Activated CD8-positive, alpha-beta memory T cell treated with anti-CD3 and anti-CD28 coated beads, Interleukin-2, amount 10 ng/mL, durations not matched to agents 7 days and 5 days (primary cell): ENCODE measurements around the gene ACAP2. TPM values are rescaled to one million over a fixed set of nuclear protein-coding genes. Genes with fewer than 3 reads are reported as not detected.
A peak's percentile ranks its signal among the peaks of the same experiment; 100 is the strongest.
"Not testable (repeated sequence)": the region's sequence is repeated elsewhere in the genome, so short reads cannot be mapped to it uniquely, and the experiment has no call there.

Experiments
- ATAC-seq: fragments of 150-1000 bp; cut with Tn5 transposase; one replicate; pipeline ENCODE4 v1.10.0; 2021; ENCODE audit warnings: moderate library complexity
- CTCF ChIA-PET: fragments of 350-600 bp; sonication (Branson Sonifier 250); formaldehyde crosslinking; loops from one replicate; lab custom pipeline; 2021; ENCODE audit warnings: antibody characterized with exemption; lab: Charles Lee
- DNase-seq: peaks from one replicate; pipeline ENCODE4 v3.0.0-alpha.2; 2020
- H3K27ac Mint-ChIP-seq: one replicate; pipeline ENCODE4 v1.8.0; 2021; ENCODE audit warnings: mild to moderate bottlenecking, mixed read lengths
- H3K27me3 Mint-ChIP-seq: one replicate; pipeline ENCODE4 v1.8.0; 2021; ENCODE audit warnings: mixed read lengths
- H3K36me3 Mint-ChIP-seq: one replicate; pipeline ENCODE4 v1.8.0; 2021; ENCODE audit warnings: mild to moderate bottlenecking, mixed read lengths
- H3K4me1 Mint-ChIP-seq: one replicate; pipeline ENCODE4 v1.8.0; 2021; ENCODE audit warnings: mixed read lengths
- H3K4me3 Mint-ChIP-seq: one replicate; pipeline ENCODE4 v1.8.0; 2021; ENCODE audit warnings: mild to moderate bottlenecking, moderate library complexity, mixed read lengths
- H3K9me3 Mint-ChIP-seq: one replicate; pipeline ENCODE4 v1.8.0; 2022; ENCODE audit warnings: low read depth, mixed read lengths
- total RNA-seq, 2 experiments: library from RNA; stranded (reverse); gene quantifications; one replicate each; pipeline ENCODE4 v1.2.3, GENCODE V29; 2021

The ACAP2 gene
- total RNA-seq, 2 experiments from 2014 or later = 58.4 to 74.4 TPM

GRCh38 chr3:195236076-195236798, 206.6 kb downstream of the ACAP2 start:
- H3K36me3 Mint-ChIP-seq = peaks cover 16% of the 10 kb centered on the region
- H3K27me3 Mint-ChIP-seq = peaks cover 8% of the 10 kb centered on the region
- no peaks in the 10 kb centered on the region for H3K9me3 Mint-ChIP-seq
- DNase-seq (peak; percentile 12), ATAC-seq (no peak)
- no peak overlapping the region for H3K4me3 Mint-ChIP-seq
- H3K27ac Mint-ChIP-seq = no peak overlapping the region
- CTCF ChIA-PET = no interaction called here
- peaks cover 9% of the 10 kb centered on the region for H3K4me1 Mint-ChIP-seq

- ATAC-seq = no peak
- Mint-ChIP-seq H3K4me3 (no peak overlapping the region), H3K36me3 (peaks cover 8% of the 10 kb centered on the region), H3K9me3 (no peaks in the 10 kb centered on the region), H3K27ac (no peak overlapping the region), H3K27me3 (peaks cover 8% of the 10 kb centered on the region), H3K4me1 (peaks cover 3% of the 10 kb centered on the region)
- no peak for DNase-seq
- CTCF ChIA-PET = interaction anchor here (1.0 kb wide), 1 partner anchor 10 kb away, joined by 3 read pairs; no protein-coding TSS in a partner anchor
Measured at GRCh38 chr3:195230244-195230643, 212.6 kb downstream of the ACAP2 start.

- H3K27ac Mint-ChIP-seq, CTCF ChIA-PET, ATAC-seq, H3K9me3 Mint-ChIP-seq, H3K27me3 Mint-ChIP-seq, DNase-seq, H3K4me3 Mint-ChIP-seq, H3K36me3 Mint-ChIP-seq, H3K4me1 Mint-ChIP-seq: not testable (repeated sequence)
Measured at GRCh38 chr3:195228886-195229285, 213.9 kb downstream of the ACAP2 start.

GRCh38 chr3:195227871-195228270, 214.9 kb downstream of the ACAP2 start:
- Mint-ChIP-seq H3K4me1 (peaks cover 3% of the 10 kb centered on the region), H3K27ac (no peak overlapping the region), H3K4me3 (no peak overlapping the region), H3K27me3 (peaks cover 8% of the 10 kb centered on the region), H3K36me3 (peaks cover 4% of the 10 kb centered on the region), H3K9me3 (no peaks in the 10 kb centered on the region)
- DNase-seq (peak; percentile 32), ATAC-seq (no peak)
- CTCF ChIA-PET = no interaction called here

- CTCF ChIA-PET = no interaction called here
- ATAC-seq (no peak), DNase-seq (peak; percentile 27)
Measured at GRCh38 chr3:195226900-195227447, 215.8 kb downstream of the ACAP2 start.

GRCh38 chr3:195226445-195226844, 216.4 kb downstream of the ACAP2 start:
- CTCF ChIA-PET = no interaction called here
- peaks cover 4% of the 10 kb centered on the region for H3K36me3 Mint-ChIP-seq
- H3K9me3 Mint-ChIP-seq = no peaks in the 10 kb centered on the region
- H3K4me3 Mint-ChIP-seq = no peak overlapping the region
- no peaks in the 10 kb centered on the region for H3K27me3 Mint-ChIP-seq
- no peak overlapping the region for H3K27ac Mint-ChIP-seq
- peaks cover 3% of the 10 kb centered on the region for H3K4me1 Mint-ChIP-seq
- ATAC-seq = no peak
- DNase-seq = peak; percentile 18

More at GRCh38 chr3:195226900-195227447, 215.8 kb downstream of the ACAP2 start:
- peaks cover 4% of the 10 kb centered on the region for H3K36me3 Mint-ChIP-seq
- H3K27ac Mint-ChIP-seq = no peak overlapping the region
- H3K4me3 Mint-ChIP-seq = no peak overlapping the region
- peaks cover 3% of the 10 kb centered on the region for H3K4me1 Mint-ChIP-seq
- no peaks in the 10 kb centered on the region for H3K9me3 Mint-ChIP-seq
- peaks cover 3% of the 10 kb centered on the region for H3K27me3 Mint-ChIP-seq

GRCh38 chr3:195224980-195225580, 217.7 kb downstream of the ACAP2 start:
- CTCF ChIA-PET = no interaction called here
- H3K27ac Mint-ChIP-seq = no peak overlapping the region
- no peaks in the 10 kb centered on the region for H3K27me3 Mint-ChIP-seq
- H3K4me1 Mint-ChIP-seq = peaks cover 3% of the 10 kb centered on the region
- H3K4me3 Mint-ChIP-seq = no peak overlapping the region
- H3K36me3 Mint-ChIP-seq = peaks cover 8% of the 10 kb centered on the region
- DNase-seq (peak; percentile 34), ATAC-seq (no peak)
- no peaks in the 10 kb centered on the region for H3K9me3 Mint-ChIP-seq

Other genes with a start within 250 kb of the ACAP2 start
- 1 to 10 TPM; 7.2 to 9.2 TPM for gene XXYLT1, start 171.9 kb downstream of the ACAP2 start, total RNA-seq
- gene PPP1R2, start 100.3 kb upstream of the ACAP2 start, total RNA-seq = 10 to 100 TPM; 72.0 to 91.8 TPM
- 1 to 10 TPM in 1 of 2 experiments, not detected in 1; 9.3 TPM for gene APOD, start 140.9 kb upstream of the ACAP2 start, total RNA-seq